Stomach (tissue), 9 donors: ENCODE results near the gene MLLT10. TPM values are rescaled to one million over a fixed set of nuclear protein-coding genes. Genes with fewer than 3 reads are reported as not detected.

Experiments used
- DNase-seq, 2 donors: peaks; one replicate each; pipeline versions ENCODE4 v3.0.0 to v3.0.0-alpha.2; 2013 to 2019
- H3K27ac ChIP-seq, 5 donors: fragments of 200-600 bp in 4 of 5; sonication (generic) in 4 of 5; one replicate each; pipeline ENCODE4 v1.5.1; 2013 to 2019; ENCODE audit warnings: mild to moderate bottlenecking in 1 of 5, moderate library complexity in 1 of 5
- H3K27me3 ChIP-seq, 3 donors: fragments of 200-600 bp; sonication (generic); one replicate each; pipeline ENCODE4 v1.5.1; 2017 to 2019; ENCODE audit warnings: mixed run types in 1 of 3
- H3K36me3 ChIP-seq, 4 donors: fragments of 200-600 bp; sonication (generic); 1 replicate in 3 of 4; 2 replicates in 1 of 4; pipeline ENCODE4 v1.5.1; 2016 to 2019
- H3K4me1 ChIP-seq, 4 donors: fragments of 200-600 bp; sonication (generic); one replicate each; pipeline ENCODE4 v1.5.1; 2016 to 2019
- H3K4me3 ChIP-seq, 4 donors: fragments of 200-600 bp; sonication (generic) in 3 of 4; one replicate each; pipeline ENCODE4 v1.5.1; 2016 to 2019; ENCODE audit warnings: mild to moderate bottlenecking in 1 of 4
- H3K9me3 ChIP-seq, 4 donors: fragments of 200-600 bp; sonication (generic); one replicate each; pipeline ENCODE4 v1.5.1; 2016 to 2019
- EP300 ChIP-seq: sonication (generic); formaldehyde crosslinking; IDR thresholded peaks from one replicate; pipeline ENCODE4 v1.6.1; 2017; ENCODE audit warnings: antibody characterized with exemption
- POLR2A ChIP-seq, 4 donors: fragments of 450-650 bp; IDR thresholded peaks; one replicate each; pipeline ENCODE4 v1.6.1; 2016; ENCODE audit warnings: antibody characterized with exemption in 4 of 4, control low read depth in 2 of 4, mild to moderate bottlenecking in 1 of 4, moderate library complexity in 1 of 4
- POLR2AphosphoS5 ChIP-seq, 3 donors: sonication (generic); formaldehyde crosslinking; IDR thresholded peaks; one replicate each; pipeline ENCODE4 v1.6.1; 2016; ENCODE audit warnings: antibody characterized with exemption in 3 of 3
- WGBS, 5 donors: extraction: QIAGEN DNeasy Blood & Tissue Kit in 3 of 5; methylation state at CpG; one replicate each; pipeline versions ENCODE4 v1.1.5 to v1.1.7; 2013 to 2018; 5-methylcytosine and 5-hydroxymethylcytosine counted together
- intact Hi-C: fragments of 100-400 bp; cut with DNase I; formaldehyde crosslinking; loops from one replicate; pipeline ENCODE4 v1.15.1; 2023; ENCODE audit warnings: low total_unique reads
- polyA plus RNA-seq, 3 donors: library from polyadenylated mRNA; stranded (reverse); fragments of 200-250 nt; gene quantifications; one replicate each; pipeline ENCODE4 v1.2.3, GENCODE V29; 2013
- total RNA-seq, 5 donors: library from RNA; depleted of rRNA; stranded (reverse); fragments of >200 nt; gene quantifications; one replicate each; pipeline versions ENCODE4 v1.1.0 to v1.2.3, GENCODE V29; 2014 to 2016
- TF ChIP-seq, protein P1 (sequence below), 7 experiments: fragments of 450-650 bp in 4 of 7; fragments of 200-600 bp in 3 of 7; sonication (generic) in 3 of 7; IDR thresholded peaks; one replicate each; pipeline ENCODE4 v1.5.1; 2016 to 2019; ENCODE audit warnings: antibody characterized with exemption in 7 of 7, control low read depth in 2 of 7, mild to moderate bottlenecking in 1 of 7
- donor health status: healthy with polysubstance abuse.
- donor health status: Bipolar disorder and iron deficiency.
- donor health status: healthy.

MLLT10 gene
- total and polyA plus RNA-seq, 8 donors, result 12.8 to 76.9 (median 23.8) TPM

- no peak overlapping the region for H3K27ac ChIP-seq
- intact Hi-C loops, result loop anchor here (10.0 kb wide), 1 partner anchor 237 kb away; no protein-coding TSS in a partner anchor
- DNase-seq, result peak in 1 of 2 donors; percentile 92
- peak in 1 of 3 donors; percentile 49 for TF ChIP-seq POLR2AphosphoS5 (IDR thresholded peaks at IDR 0.05)
- no peak for TF ChIP-seq POLR2A (IDR thresholded peaks at IDR 0.05)
- TF ChIP-seq, protein P1, sequence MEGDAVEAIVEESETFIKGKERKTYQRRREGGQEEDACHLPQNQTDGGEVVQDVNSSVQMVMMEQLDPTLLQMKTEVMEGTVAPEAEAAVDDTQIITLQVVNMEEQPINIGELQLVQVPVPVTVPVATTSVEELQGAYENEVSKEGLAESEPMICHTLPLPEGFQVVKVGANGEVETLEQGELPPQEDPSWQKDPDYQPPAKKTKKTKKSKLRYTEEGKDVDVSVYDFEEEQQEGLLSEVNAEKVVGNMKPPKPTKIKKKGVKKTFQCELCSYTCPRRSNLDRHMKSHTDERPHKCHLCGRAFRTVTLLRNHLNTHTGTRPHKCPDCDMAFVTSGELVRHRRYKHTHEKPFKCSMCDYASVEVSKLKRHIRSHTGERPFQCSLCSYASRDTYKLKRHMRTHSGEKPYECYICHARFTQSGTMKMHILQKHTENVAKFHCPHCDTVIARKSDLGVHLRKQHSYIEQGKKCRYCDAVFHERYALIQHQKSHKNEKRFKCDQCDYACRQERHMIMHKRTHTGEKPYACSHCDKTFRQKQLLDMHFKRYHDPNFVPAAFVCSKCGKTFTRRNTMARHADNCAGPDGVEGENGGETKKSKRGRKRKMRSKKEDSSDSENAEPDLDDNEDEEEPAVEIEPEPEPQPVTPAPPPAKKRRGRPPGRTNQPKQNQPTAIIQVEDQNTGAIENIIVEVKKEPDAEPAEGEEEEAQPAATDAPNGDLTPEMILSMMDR (IDR thresholded peaks at IDR 0.05), result peak in 5 of 7 experiments; percentile 26 to 73 (median 58)
- TF ChIP-seq EP300, result no peak
- H3K9me3 ChIP-seq, result no peaks in the 10 kb centered on the region
- no peak overlapping the region for H3K4me3 ChIP-seq
- H3K4me1 ChIP-seq, result peaks cover 0 to 25% (median 8%) of the 10 kb centered on the region in 4 donors
- WGBS, 5 donors, result 39 to 71% (median 55%) methylated on average over 8 to 10 of the region's 10 CpGs
- H3K36me3 ChIP-seq, result peaks cover 6 to 45% (median 30%) of the 10 kb centered on the region in 4 donors
- H3K27me3 ChIP-seq, result no peaks in the 10 kb centered on the region
Measured at GRCh38 chr10:21732067-21732772, 198.2 kb downstream of the MLLT10 start.

- DNase-seq, result no peak
- no peaks in the 10 kb centered on the region for H3K27me3 ChIP-seq
- intact Hi-C loops, result loop anchor here (10.0 kb wide), 1 partner anchor 239 kb away; no protein-coding TSS in a partner anchor
- TF ChIP-seq POLR2A (IDR thresholded peaks at IDR 0.05), result no peak
- TF ChIP-seq, protein P1 (IDR thresholded peaks at IDR 0.05), result no peak
- no peak for TF ChIP-seq POLR2AphosphoS5 (IDR thresholded peaks at IDR 0.05)
- no peak for TF ChIP-seq EP300
- H3K4me1 ChIP-seq, result peaks cover 0 to 10% (median 3%) of the 10 kb centered on the region in 4 donors
- no peak overlapping the region for H3K27ac ChIP-seq
- H3K9me3 ChIP-seq, result no peaks in the 10 kb centered on the region
- H3K4me3 ChIP-seq, result no peak overlapping the region
- H3K36me3 ChIP-seq, result peaks cover 6 to 60% (median 41%) of the 10 kb centered on the region in 4 donors
- WGBS, 5 donors, result 72 to 85% (median 84%) methylated on average over 6 of the region's 6 CpGs
Measured at GRCh38 chr10:21733710-21734109, 199.7 kb downstream of the MLLT10 start.

DNA sequence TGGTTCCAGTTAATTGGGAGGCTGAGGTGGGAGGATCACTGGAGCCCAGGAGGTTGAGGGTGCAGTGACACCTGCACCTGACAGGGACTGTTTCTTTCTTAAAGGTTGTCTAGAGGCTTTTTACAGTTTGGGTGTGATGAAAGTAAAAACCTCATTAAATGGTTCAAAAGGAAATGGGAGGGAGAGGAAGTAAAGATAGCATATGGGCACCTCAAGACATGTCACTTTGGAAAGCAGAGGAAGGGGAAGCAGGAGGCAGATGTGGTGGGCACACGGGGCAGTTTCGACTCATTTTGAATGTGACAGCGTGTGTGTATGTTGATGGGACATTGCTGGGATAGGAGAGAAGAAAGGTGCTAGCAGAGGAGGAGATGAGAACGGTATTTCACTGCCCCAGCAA is 203.1 kb downstream of the MLLT10 start:
- DNase-seq, result no peak
- H3K27ac ChIP-seq, result no peak overlapping the region
- intact Hi-C loops, result loop anchor here (10.0 kb wide), 1 partner anchor 242 kb away; no protein-coding TSS in a partner anchor
- H3K9me3 ChIP-seq, result no peaks in the 10 kb centered on the region
- no peak overlapping the region for H3K4me3 ChIP-seq
- TF ChIP-seq POLR2A (IDR thresholded peaks at IDR 0.05) (no peak), EP300 (no peak), POLR2AphosphoS5 (IDR thresholded peaks at IDR 0.05) (no peak)
- TF ChIP-seq, protein P1 (IDR thresholded peaks at IDR 0.05), result no peak
- H3K4me1 ChIP-seq, result peaks cover 0 to 4% (median 1%) of the 10 kb centered on the region in 4 donors
- no peaks in the 10 kb centered on the region for H3K27me3 ChIP-seq
- WGBS, 5 donors, result 75 to 88% (median 84%) methylated on average over 4 of the region's 4 CpGs
- peaks cover 6 to 82% (median 69%) of the 10 kb centered on the region in 4 donors for H3K36me3 ChIP-seq

DNA sequence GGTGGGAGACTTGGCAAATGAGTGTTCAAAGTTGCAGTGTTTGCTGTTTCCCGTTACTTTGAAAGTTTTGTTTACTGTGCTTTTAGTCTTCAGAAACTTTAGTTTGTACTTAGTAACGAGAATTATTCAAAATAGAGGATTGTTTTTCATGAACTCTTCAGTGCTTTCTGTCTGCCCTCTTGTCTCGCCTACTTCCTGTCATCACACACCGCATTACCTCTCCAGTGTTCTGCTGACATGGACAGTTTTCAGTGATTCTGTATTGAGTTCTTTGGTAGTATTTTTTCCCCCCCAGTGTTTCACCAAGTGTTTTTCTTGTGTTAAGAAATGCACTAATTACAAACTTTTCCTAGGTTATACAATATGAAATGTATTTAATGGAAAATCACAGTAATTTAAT is 207.0 kb downstream of the MLLT10 start:
- intact Hi-C loops, result no loop called here
- DNase-seq, result no peak
- no peaks in the 10 kb centered on the region for H3K4me1 ChIP-seq
- H3K27ac ChIP-seq, result no peak overlapping the region
- no peak overlapping the region for H3K4me3 ChIP-seq
- H3K36me3 ChIP-seq, result peaks cover 11 to 89% (median 79%) of the 10 kb centered on the region in 4 donors
- WGBS, 5 donors, result 64 to 77% (median 73%) methylated on average over 4 of the region's 4 CpGs
- H3K9me3 ChIP-seq, result no peaks in the 10 kb centered on the region
- TF ChIP-seq, protein P1 (IDR thresholded peaks at IDR 0.05), result no peak
- no peak for TF ChIP-seq POLR2A (IDR thresholded peaks at IDR 0.05)
- no peak for TF ChIP-seq POLR2AphosphoS5 (IDR thresholded peaks at IDR 0.05)
- no peaks in the 10 kb centered on the region for H3K27me3 ChIP-seq
